SK-N-MC (cell line): Measurements from ENCODE around the gene CDH3.

Experiments
- EZH2 ChIP-seq: fragments of 200-600 bp; sonication (generic); IDR thresholded peaks from one replicate; pipeline ENCODE4 v1.6.1; 2017; ENCODE audit warnings: antibody characterized with exemption
- POLR2AphosphoS5 ChIP-seq: IDR thresholded peaks from 2 replicates; pipeline ENCODE4 v1.6.1; 2012; ENCODE audit warnings: mild to moderate bottlenecking, low read depth, low read length, borderline replicate concordance

- TF ChIP-seq POLR2AphosphoS5 (no peak), EZH2 (no peak)
These were observed 53.0 kb downstream of the CDH3 start for GRCh38 chr16:68698091-68698490.
